ENCODE data around the gene TRPM8.

TRPM8 gene

GRCh38 chr2:233945146-233945545, 28.0 kb downstream of the TRPM8 start:
- Histone ChIP-seq H3K4me3 (no peak overlapping the region), H3K27ac (no peak overlapping the region)
- TF ChIP-seq CTCF (IDR thresholded peaks at IDR 0.05): no peak
- DNase-seq (ENCODE audit: low spot score): no peak

GRCh38 chr2:233950078-233950825, 33.1 kb downstream of the TRPM8 start:
- no peak overlapping the region for H3K27ac ChIP-seq
- DNase-seq (ENCODE audit: low spot score): no peak
- no peak for TF ChIP-seq CTCF (IDR thresholded peaks at IDR 0.05)
- no peak overlapping the region for H3K4me3 ChIP-seq

- no peak for DNase-seq (ENCODE audit: low spot score)
- Histone ChIP-seq H3K4me3 (no peak overlapping the region), H3K27ac (no peak overlapping the region)
- TF ChIP-seq CTCF (IDR thresholded peaks at IDR 0.05): no peak
Observed at GRCh38 chr2:233952335-233952734, 35.2 kb downstream of the TRPM8 start.

- no peak for DNase-seq (ENCODE audit: low spot score)
- no peak overlapping the region for H3K4me3 ChIP-seq
- H3K27ac ChIP-seq: no peak overlapping the region
- TF ChIP-seq CTCF (IDR thresholded peaks at IDR 0.05): no peak
Observed at GRCh38 chr2:233953087-233953801, 36.1 kb downstream of the TRPM8 start.

GRCh38 chr2:233960203-233960602, 43.0 kb downstream of the TRPM8 start:
- TF ChIP-seq CTCF (IDR thresholded peaks at IDR 0.05): no peak
- H3K27ac ChIP-seq: no peak overlapping the region
- DNase-seq (ENCODE audit: low spot score): no peak
- H3K4me3 ChIP-seq: no peak overlapping the region

- no peak for TF ChIP-seq CTCF (IDR thresholded peaks at IDR 0.05)
- H3K27ac ChIP-seq: no peak overlapping the region
- DNase-seq (ENCODE audit: low spot score): no peak
- no peak overlapping the region for H3K4me3 ChIP-seq
Observed at GRCh38 chr2:233961905-233962304, 44.7 kb downstream of the TRPM8 start.

GRCh38 chr2:233964581-233964980, 47.4 kb downstream of the TRPM8 start:
- Histone ChIP-seq H3K27ac (no peak overlapping the region), H3K4me3 (no peak overlapping the region)
- no peak for TF ChIP-seq CTCF (IDR thresholded peaks at IDR 0.05)
- DNase-seq (ENCODE audit: low spot score): no peak

All from coronary artery (tissue), 2 donors.